H9 (cell line): ENCODE measurements around the gene EMC9. TPM values are rescaled to one million over a fixed set of nuclear protein-coding genes. Genes with fewer than 3 reads are reported as not detected.

Source experiments
- DNase-seq: peaks from one replicate; pipeline ENCODE4 v3.0.0-alpha.2; 2017
- H2AFZ ChIP-seq: one replicate; pipeline ENCODE4 v1.6.1; 2013; ENCODE audit warnings: mild to moderate bottlenecking, low read length, control low read depth, moderate library complexity
- H2AK5ac ChIP-seq: 2 replicates; pipeline ENCODE4 v1.6.1; 2013; ENCODE audit warnings: low read length, control low read depth, mixed read lengths; ENCODE audit not compliant: insufficient read length
- H2BK120ac ChIP-seq: one replicate; pipeline ENCODE4 v1.6.1; 2013; ENCODE audit warnings: low read depth, mild to moderate bottlenecking, low read length, control low read depth, inconsistent platforms; ENCODE audit not compliant: poor library complexity, severe bottlenecking
- H2BK12ac ChIP-seq: 2 replicates; pipeline ENCODE4 v1.6.1; 2013; ENCODE audit warnings: low read length, control low read depth, mixed read lengths, low read depth; ENCODE audit not compliant: insufficient read length
- H2BK15ac ChIP-seq: 2 replicates; pipeline ENCODE4 v1.6.1; 2013; ENCODE audit warnings: low read depth, low read length, control low read depth
- H2BK20ac ChIP-seq: one replicate; pipeline ENCODE4 v1.6.1; 2013; ENCODE audit warnings: low read depth, mild to moderate bottlenecking, low read length, control low read depth, inconsistent platforms; ENCODE audit not compliant: poor library complexity, severe bottlenecking
- H2BK5ac ChIP-seq: 2 replicates; pipeline ENCODE4 v1.6.1; 2013; ENCODE audit warnings: low read length, control low read depth, mixed read lengths; ENCODE audit not compliant: insufficient read length
- H3K14ac ChIP-seq: 2 replicates; pipeline ENCODE4 v1.6.1; 2013; ENCODE audit warnings: low read length, control low read depth; ENCODE audit not compliant: insufficient read depth
- H3K18ac ChIP-seq: 2 replicates; pipeline ENCODE4 v1.6.1; 2013; ENCODE audit warnings: low read depth, mild to moderate bottlenecking, mixed read lengths, low read length, control low read depth; ENCODE audit not compliant: insufficient read length
- H3K23ac ChIP-seq: 2 replicates; pipeline ENCODE4 v1.6.1; 2013; ENCODE audit warnings: low read length, control low read depth, mixed read lengths, low read depth; ENCODE audit not compliant: insufficient read length
- H3K23me2 ChIP-seq: 2 replicates; pipeline ENCODE4 v1.6.1; 2013; ENCODE audit warnings: low read depth, mild to moderate bottlenecking, mixed read lengths, low read length, control low read depth; ENCODE audit not compliant: insufficient read length, poor library complexity, severe bottlenecking
- H3K27ac ChIP-seq: 2 replicates; pipeline ENCODE4 v1.5.1; 2013; ENCODE audit warnings: low read length, control low read depth, mixed read lengths, low read depth; ENCODE audit not compliant: insufficient read length
- H3K27me3 ChIP-seq: 2 replicates; pipeline ENCODE4 v1.6.1; 2013; ENCODE audit warnings: low read length, control low read depth, inconsistent platforms; ENCODE audit not compliant: insufficient read depth
- H3K4ac ChIP-seq: 2 replicates; pipeline ENCODE4 v1.6.1; 2013; ENCODE audit warnings: low read depth, mild to moderate bottlenecking, control low read depth, inconsistent platforms, low read length, moderate library complexity
- H3K4me1 ChIP-seq: 2 replicates; pipeline ENCODE4 v1.6.1; 2013; ENCODE audit warnings: low read length, control low read depth, inconsistent platforms; ENCODE audit not compliant: insufficient read depth
- H3K4me2 ChIP-seq: 2 replicates; pipeline ENCODE4 v1.6.1; 2013; ENCODE audit warnings: low read length, control low read depth, mixed read lengths; ENCODE audit not compliant: insufficient read length, insufficient read depth
- H3K56ac ChIP-seq: 2 replicates; pipeline ENCODE4 v1.6.1; 2013; ENCODE audit warnings: low read depth, mild to moderate bottlenecking, mixed read lengths, low read length, control low read depth; ENCODE audit not compliant: insufficient read length
- H3K79me1 ChIP-seq: 2 replicates; pipeline ENCODE4 v1.6.1; 2013; ENCODE audit warnings: low read depth, mild to moderate bottlenecking, moderate library complexity, low read length, control low read depth, inconsistent platforms; ENCODE audit not compliant: insufficient read depth, poor library complexity, severe bottlenecking
- H3K79me2 ChIP-seq: 2 replicates; pipeline ENCODE4 v1.6.1; 2013; ENCODE audit warnings: low read length, control low read depth, inconsistent platforms; ENCODE audit not compliant: insufficient read depth
- H3K9ac ChIP-seq: 2 replicates; pipeline ENCODE4 v1.6.1; 2013; ENCODE audit warnings: low read length, control low read depth, mixed read lengths; ENCODE audit not compliant: insufficient read length; ENCODE audit errors: extremely low read depth
- H3K9me3 ChIP-seq: one replicate; pipeline ENCODE4 v1.6.1; 2013; ENCODE audit warnings: low read depth, low read length, inconsistent platforms; ENCODE audit not compliant: control insufficient read depth
- H3T11ph ChIP-seq: one replicate; pipeline ENCODE4 v1.6.1; 2013; ENCODE audit warnings: mild to moderate bottlenecking, low read length, control low read depth, inconsistent platforms
- H4K20me1 ChIP-seq: one replicate; pipeline ENCODE4 v1.6.1; 2013; ENCODE audit not compliant: control insufficient read depth, insufficient read length, insufficient read depth
- H4K5ac ChIP-seq: 2 replicates; pipeline ENCODE4 v1.6.1; 2013; ENCODE audit warnings: low read depth, mild to moderate bottlenecking, mixed read lengths, low read length, control low read depth; ENCODE audit not compliant: insufficient read length
- H4K8ac ChIP-seq: replicated peaks from 2 replicates; pipeline ENCODE4 v1.6.1; 2013; ENCODE audit warnings: low read length, control low read depth, mixed read lengths, low read depth; ENCODE audit not compliant: insufficient read length
- H4K91ac ChIP-seq: 2 replicates; pipeline ENCODE4 v1.6.1; 2013; ENCODE audit warnings: low read depth, mild to moderate bottlenecking, moderate library complexity, mixed read lengths, low read length, control low read depth; ENCODE audit not compliant: insufficient read length
- H3K27ac Mint-ChIP-seq, 3 experiments: 2 replicates in 2 of 3; 3 replicates in 1 of 3; pipeline ENCODE4 v1.8.0; 2020 to 2021; ENCODE audit warnings: mixed read lengths in 3 of 3, mild to moderate bottlenecking in 1 of 3, moderate library complexity in 1 of 3
- H3K27me3 Mint-ChIP-seq: 2 replicates; pipeline ENCODE4 v1.8.0; 2021; ENCODE audit warnings: low read depth, mild to moderate bottlenecking, moderate library complexity, mixed read lengths
- H3K36me3 Mint-ChIP-seq, 3 experiments: 2 replicates in 2 of 3; 3 replicates in 1 of 3; pipeline ENCODE4 v1.8.0; 2020 to 2021; ENCODE audit warnings: low read depth in 3 of 3, mixed read lengths in 3 of 3; ENCODE audit not compliant: insufficient read depth in 1 of 3
- H3K4me1 Mint-ChIP-seq, 2 experiments: 2 replicates each; pipeline ENCODE4 v1.8.0; 2020; ENCODE audit warnings: mixed read lengths in 2 of 2
- H3K4me3 Mint-ChIP-seq, 2 experiments: 2 replicates in 1 of 2; 3 replicates in 1 of 2; pipeline ENCODE4 v1.8.0; 2020 to 2021; ENCODE audit warnings: mild to moderate bottlenecking in 2 of 2, mixed read lengths in 2 of 2, moderate library complexity in 1 of 2
- H3K9me3 Mint-ChIP-seq, 2 experiments: 2 replicates in 1 of 2; 3 replicates in 1 of 2; pipeline ENCODE4 v1.8.0; 2020; ENCODE audit warnings: mild to moderate bottlenecking in 2 of 2, mixed read lengths in 2 of 2, moderate library complexity in 1 of 2
- WGBS: extraction: QIAGEN DNeasy Blood & Tissue Kit; methylation state at CpG from one replicate; pipeline ENCODE4 v1.1.7; 2013; ENCODE audit warnings: missing lambda C conversion rate, low lambda C conversion rate, mixed read lengths; ENCODE audit not compliant: insufficient read length; ENCODE audit errors: extremely low coverage; 5-methylcytosine and 5-hydroxymethylcytosine counted together
- total RNA-seq: library from RNA; stranded (reverse); gene quantifications from 2 replicates; pipeline ENCODE4 v1.2.1, GENCODE V29; 2021
- TF ChIP-seq, protein P1 (sequence below): fragments of 200-600 bp; sonication (generic); conservative IDR thresholded peaks from 3 replicates; pipeline ENCODE4 v1.8.0; 2021; ENCODE audit warnings: antibody characterized with exemption, mild to moderate bottlenecking

The EMC9 gene
- total RNA-seq, 1 experiment from 2014 or later = 52.9 TPM

GRCh38 chr14:24102357-24103048, 38.9 kb downstream of the EMC9 start:
- Mint-ChIP-seq H3K4me1 (no peaks in the 10 kb centered on the region), H3K27me3 (no peaks in the 10 kb centered on the region), H3K4me3 (no peak overlapping the region), H3K36me3 (peaks cover 58 to 72% (median 68%) of the 10 kb centered on the region in 3 experiments), H3K27ac (no peak overlapping the region), H3K9me3 (peaks cover 18 to 19% of the 10 kb centered on the region in 2 experiments)
- DNase-seq = no peak
- Histone ChIP-seq H3K23me2 (no peaks in the 10 kb centered on the region), H3K79me1 (no peaks in the 10 kb centered on the region), H4K91ac (no peak overlapping the region), H3K56ac (no peak overlapping the region), H4K20me1 (no peaks in the 10 kb centered on the region), H2BK120ac (no peak overlapping the region), H3K79me2 (no peaks in the 10 kb centered on the region), H3K23ac (no peak overlapping the region), H3K4me2 (no peak overlapping the region), H3K27me3 (no peaks in the 10 kb centered on the region), H3K4ac (no peak overlapping the region), H3K9me3 (no peaks in the 10 kb centered on the region), H3T11ph (no peak overlapping the region), H3K18ac (no peak overlapping the region), H3K4me1 (no peaks in the 10 kb centered on the region), H4K8ac (no peak overlapping the region), H3K27ac (no peak overlapping the region), H2BK5ac (no peak overlapping the region), H2AFZ (no peak overlapping the region), H3K14ac (no peak overlapping the region), H2AK5ac (no peak overlapping the region), H3K9ac (no peak overlapping the region), H2BK12ac (no peak overlapping the region), H4K5ac (no peak overlapping the region), H2BK15ac (no peak overlapping the region), H2BK20ac (no peak overlapping the region)
- TF ChIP-seq, protein P1, sequence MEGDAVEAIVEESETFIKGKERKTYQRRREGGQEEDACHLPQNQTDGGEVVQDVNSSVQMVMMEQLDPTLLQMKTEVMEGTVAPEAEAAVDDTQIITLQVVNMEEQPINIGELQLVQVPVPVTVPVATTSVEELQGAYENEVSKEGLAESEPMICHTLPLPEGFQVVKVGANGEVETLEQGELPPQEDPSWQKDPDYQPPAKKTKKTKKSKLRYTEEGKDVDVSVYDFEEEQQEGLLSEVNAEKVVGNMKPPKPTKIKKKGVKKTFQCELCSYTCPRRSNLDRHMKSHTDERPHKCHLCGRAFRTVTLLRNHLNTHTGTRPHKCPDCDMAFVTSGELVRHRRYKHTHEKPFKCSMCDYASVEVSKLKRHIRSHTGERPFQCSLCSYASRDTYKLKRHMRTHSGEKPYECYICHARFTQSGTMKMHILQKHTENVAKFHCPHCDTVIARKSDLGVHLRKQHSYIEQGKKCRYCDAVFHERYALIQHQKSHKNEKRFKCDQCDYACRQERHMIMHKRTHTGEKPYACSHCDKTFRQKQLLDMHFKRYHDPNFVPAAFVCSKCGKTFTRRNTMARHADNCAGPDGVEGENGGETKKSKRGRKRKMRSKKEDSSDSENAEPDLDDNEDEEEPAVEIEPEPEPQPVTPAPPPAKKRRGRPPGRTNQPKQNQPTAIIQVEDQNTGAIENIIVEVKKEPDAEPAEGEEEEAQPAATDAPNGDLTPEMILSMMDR = no peak
- WGBS = no CpG with 5 or more reads among the region's 7 CpGs
